Epidermal melanocyte (primary cell): Measurements from ENCODE around the gene TMCC3.
"Not testable (repeated sequence)": the region's sequence is repeated elsewhere in the genome, so short reads cannot be mapped to it uniquely, and the experiment has no call there.

Source experiments
- DNase-seq: peaks from one replicate; pipeline ENCODE4 v3.0.0; 2011; ENCODE audit warnings: low spot score; ENCODE audit not compliant: insufficient read length

TMCC3 gene

GRCh38 chr12:94636462-94637085, 13.8 kb downstream of the TMCC3 start:
- DNase-seq = no peak

DNA sequence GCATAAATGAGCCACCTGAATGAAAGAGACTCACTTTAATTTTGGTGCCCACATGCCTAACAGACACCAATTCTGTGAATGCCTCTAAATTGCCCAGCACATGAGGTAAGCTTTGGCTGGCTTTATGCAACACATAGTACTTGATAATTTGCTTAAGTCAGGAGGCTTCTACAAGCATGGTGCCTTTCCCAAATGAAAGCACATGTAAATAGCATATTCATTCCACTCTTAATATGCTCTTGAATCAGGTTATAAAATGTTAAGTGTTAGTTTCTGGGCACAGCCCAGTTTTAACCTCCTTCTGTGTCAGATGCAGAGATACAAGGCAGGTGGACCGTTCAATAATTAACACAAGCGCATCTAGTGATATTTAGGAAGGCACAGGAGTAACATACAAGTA, 15.6 kb downstream of the TMCC3 start:
- DNase-seq = no peak

DNA sequence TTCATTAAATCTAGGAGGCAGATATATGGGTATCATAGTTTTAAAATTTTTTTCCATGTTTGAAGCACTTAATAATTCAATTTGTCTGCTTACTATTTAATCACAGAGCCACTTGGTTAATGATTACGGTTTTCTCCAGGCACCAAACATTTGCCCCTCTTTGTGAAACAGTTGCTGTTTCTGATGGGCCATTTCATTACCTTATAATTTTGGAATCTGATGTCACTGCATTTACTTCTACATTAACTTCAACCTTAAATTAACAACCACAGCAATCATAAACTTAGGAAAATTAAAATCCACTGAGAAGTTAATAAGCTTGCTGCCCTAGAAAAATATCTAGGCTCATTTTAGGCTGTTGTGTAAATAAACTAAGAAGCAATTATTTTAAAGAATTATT, 17.0 kb downstream of the TMCC3 start:
- DNase-seq = no peak

DNA sequence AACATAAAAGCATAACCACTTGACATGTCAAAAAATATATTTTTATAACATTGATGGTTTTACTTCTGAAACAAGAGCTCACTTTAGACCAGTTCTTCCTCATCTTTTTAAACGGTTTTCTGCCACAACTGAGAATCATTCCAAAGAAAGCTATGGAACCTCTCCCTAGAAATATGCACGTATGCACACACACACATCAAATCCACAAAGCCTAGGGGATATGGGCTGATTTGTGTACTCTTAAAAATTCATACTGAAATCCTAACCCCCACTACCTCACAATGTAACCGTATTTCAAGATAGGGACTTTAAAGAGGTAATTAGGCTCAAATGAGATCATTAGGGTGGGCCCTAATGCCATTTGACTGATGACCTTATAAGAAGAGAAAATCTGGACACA, 19.3 kb downstream of the TMCC3 start:
- DNase-seq = no peak

DNA sequence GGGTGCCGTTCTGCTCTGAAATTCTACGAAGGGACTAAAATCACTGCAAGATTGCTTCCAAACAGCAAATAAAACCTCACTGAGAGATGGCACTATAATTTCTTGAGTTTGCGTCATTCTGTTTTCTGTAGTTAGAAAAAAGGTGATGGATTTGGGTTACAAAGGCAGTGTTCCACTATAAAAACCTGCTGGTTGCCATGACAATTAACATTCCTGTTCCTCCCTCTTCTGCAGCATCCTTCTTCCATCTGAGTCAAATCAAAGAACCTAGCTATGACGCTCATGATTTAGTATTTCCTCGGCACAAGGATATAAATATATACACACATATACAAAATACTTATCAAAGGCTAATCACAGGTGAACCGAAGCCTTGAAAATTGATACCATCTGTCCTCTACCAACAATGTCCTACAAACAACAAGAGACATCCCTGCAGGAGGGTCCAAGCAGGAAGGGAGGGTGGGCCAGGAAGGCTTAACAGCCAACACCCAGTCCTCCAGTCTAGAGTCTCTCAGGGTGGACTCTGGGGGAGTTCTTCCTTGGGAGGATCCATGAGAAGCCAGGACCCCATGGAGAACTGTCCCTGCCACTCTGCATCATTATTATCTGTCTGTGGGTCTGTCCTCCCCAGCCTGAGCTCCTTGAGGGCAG, 21.4 kb downstream of the TMCC3 start:
- no peak for DNase-seq

- no peak for DNase-seq
These were observed 22.0 kb downstream of the TMCC3 start for GRCh38 chr12:94628369-94628768.

DNA sequence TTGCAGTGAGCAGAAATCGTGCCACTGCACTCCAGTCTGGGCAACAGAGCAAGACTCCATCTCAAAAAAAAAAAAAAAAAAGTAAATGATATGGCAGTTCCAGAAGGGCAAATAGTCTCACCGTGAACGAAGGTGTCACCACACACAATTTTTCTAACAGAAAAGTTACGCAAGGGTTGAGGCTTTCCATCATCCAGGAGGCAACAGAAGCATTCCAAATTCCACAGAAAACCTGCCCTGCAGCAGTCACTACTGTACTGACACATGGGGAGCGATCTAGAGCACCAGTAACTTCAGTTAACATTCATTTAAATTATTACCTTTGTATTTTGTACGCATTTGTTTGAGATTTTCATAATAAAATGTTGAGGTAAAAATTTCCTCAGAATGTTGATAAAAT, 24.8 kb downstream of the TMCC3 start:
- DNase-seq = no peak

DNA sequence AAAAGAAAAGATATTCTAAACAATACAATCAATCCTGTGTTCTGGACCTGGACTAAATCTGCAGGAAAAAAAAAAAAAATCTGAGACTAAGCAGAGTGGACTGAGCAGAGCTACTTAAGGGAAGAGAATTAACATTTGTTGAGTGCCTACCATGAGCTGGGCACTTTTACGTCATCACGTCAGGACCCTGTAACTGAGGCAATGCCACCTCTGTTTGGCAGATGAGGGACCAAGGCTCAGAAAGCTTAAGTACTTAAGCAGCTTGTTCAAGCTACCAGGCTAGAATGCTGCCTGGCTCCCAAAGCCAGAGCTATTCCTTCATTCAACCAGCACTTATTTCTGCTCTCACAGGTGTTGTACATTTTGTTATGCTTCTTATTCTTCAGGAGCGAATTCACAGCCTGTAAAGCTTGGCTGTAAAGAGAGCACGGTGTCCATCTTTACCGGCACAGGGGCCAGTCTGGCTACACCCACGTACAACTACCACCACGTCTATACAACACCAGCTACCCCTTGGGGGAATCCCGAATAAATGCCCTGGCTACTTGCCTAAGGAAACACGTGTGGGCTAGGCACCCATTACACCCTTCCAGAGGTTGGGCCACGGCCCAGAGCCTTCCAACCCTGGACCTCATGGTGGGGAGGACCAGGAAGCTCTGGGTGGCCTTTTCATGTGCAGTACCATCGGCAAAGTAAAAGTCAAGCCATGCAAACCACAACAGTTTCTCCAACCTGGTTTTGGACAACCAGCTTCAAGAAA, 27.0 kb downstream of the TMCC3 start:
- DNase-seq = no peak

DNA sequence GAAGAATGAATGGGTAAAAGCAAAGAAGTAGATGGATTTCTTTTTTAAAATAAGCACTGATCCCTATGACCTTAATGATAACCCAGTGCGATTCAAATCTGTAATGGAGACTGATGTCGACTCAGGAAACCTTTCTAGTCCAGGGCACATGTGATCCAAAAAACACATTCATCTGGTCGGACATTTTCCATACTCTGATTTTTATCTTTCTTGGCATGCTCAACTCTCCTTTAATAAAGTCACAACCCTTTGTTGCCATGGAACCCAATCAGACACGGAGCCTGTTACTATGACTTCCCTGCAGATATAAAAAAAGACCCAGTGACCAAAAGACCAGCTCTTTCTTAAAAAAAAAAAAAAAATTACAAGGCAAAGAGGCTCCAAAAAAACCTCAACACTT, 27.9 kb downstream of the TMCC3 start:
- no peak for DNase-seq

DNA sequence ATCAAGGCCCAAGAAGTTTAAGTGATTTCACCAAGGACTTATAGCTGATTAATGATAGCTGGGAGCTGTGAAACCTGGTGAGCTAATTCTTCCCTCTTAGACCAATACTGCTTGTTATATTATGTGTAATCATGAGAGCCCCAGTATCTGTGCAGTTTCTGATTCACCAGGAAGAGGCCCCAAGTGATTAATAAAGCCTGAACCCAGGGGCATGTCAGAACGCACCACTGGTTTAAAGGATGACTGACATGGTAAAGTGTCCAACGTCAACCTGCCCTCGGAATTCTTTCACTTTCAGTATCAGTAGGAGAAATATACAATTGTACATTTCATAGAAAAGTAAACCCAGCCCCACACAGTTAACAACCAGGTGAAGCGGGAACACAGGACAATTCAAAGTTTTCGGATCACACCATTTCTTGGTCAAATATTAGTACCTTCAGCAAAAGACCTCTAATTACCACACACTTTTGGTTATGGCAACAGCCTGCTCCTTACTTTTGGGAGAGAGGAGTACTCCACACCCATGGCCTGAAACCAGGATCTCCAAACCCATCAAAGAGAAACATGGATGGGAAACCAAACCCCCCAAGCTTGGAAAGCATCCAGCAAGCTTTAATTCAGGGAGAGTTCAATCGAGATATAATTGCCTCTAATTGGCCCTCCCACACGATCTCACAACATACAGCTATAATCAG, 28.5 kb downstream of the TMCC3 start:
- DNase-seq = no peak

GRCh38 chr12:94620621-94621020, 29.7 kb downstream of the TMCC3 start:
- DNase-seq = no peak

DNA sequence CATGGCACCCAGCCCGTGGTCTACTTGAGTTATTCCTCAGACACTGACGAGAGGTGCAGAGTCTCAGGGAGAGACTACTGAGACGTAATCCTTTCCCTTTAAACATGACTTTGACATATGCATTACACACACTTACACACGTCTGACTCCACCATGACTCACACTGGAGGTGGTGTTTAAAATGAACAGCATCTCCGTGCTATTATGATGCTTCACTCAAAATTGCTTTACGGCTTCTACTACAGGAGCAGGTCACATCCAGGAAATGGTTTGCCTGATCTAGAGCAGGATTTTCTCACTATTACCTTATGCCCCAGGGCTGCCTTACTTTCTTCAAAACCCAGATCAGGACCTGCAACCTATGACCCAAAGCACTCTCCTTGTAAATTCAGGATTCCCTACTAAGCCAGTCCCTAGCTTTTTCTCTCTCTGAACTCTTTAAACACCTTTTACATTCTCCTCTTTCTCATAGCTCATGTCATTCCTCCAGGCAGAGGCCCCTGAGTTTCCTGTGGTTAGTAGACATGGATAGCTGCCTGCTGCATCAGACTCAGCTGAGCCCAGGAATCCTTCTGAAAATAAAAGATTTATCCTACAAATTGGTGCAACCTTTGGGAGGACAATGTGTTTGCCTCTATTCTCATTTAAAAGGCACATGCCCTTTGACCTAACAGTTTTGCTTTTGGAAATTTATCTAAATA, 31.2 kb downstream of the TMCC3 start:
- no peak for DNase-seq

DNA sequence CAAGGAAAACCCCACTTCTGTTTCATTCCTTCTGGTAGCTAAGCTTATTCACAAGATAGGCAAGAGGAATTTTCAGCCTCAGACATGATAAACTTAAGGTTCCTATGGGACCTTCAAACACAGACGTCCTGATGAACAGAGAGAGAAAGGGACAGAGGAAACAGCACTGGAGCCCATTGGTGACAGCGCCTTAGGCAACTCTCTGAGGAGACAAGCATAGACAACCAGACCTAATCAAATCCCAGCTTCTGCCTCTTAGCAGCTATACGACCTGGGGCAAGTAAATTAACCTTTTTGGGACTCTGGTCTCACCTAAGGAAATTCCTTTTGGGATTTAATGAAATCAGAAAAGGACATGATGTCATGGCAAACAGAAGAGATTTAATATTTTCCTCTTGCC, 33.3 kb downstream of the TMCC3 start:
- no peak for DNase-seq

GRCh38 chr12:94616203-94616729, 34.1 kb downstream of the TMCC3 start:
- peak; percentile 29 for DNase-seq

DNA sequence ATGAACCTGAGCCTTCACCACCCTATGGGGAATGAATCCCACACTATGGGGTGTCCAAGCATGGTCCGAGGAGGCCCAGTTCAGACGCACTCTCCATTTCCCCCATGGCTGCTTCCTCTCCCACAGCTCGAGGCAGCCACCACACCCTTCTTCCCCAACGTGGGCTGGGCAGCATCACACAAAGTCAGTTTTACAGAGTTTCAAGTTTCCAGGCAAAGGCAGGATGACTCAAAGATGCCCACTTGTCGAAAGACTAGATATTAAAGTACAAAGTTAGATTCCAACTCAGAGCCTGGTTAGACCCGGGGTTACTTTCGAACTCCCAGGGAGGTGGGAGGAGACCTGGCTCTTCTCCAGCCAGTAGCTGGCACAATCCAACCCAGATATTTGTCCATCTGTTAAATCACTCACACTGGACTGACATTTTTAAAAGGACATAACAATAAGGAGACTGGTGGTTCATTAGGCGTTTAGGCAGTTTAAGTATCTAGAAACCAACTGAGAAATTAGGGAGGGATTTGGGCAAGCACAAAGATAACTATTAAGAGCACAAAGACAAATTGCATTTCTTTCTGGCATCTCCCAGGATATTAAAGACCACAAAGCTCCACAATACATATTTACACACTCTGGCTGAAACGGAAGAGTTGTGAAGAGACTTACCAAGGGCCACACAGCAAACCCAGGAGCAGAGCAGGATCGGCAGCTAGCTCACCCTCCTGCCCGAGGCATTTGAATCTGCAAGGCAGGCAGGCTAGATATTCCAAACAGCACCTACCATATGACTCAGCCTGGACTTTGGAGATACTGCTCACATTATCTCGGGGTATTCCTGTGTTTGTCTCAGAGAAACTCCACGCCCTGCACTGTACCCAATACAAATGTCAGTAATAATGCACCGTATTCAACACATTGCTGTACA, 34.8 kb downstream of the TMCC3 start:
- DNase-seq = peak; percentile 32

GRCh38 chr12:94614288-94614721, 36.1 kb downstream of the TMCC3 start:
- DNase-seq = no peak

DNA sequence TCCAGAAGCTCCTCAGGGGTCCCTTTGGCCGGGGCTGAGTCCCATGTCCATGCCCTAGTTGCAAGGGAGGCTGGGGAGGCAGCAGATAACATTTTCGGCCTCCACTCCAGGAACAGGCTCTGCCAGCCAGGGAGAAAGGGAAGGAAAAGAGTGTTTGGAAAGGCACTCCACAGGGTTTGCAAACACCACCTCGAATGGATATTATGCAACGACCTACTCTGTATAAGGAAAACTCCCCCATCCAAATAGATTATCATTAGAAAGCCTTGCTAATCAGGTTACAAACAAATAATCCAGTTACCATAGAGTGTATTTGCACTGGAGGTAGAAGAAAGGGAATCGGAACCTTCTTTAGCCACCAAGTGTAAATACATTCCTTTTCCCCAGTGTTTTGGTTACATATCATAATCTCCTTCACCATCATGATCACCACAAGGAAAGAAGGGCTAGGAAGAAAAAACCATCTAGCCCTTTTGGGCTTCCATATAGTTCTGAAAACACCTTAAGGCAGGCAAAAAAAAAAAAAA, 40.4 kb downstream of the TMCC3 start:
- no peak for DNase-seq

GRCh38 chr12:94606810-94607209, 43.5 kb downstream of the TMCC3 start:
- not testable (repeated sequence) for DNase-seq

DNA sequence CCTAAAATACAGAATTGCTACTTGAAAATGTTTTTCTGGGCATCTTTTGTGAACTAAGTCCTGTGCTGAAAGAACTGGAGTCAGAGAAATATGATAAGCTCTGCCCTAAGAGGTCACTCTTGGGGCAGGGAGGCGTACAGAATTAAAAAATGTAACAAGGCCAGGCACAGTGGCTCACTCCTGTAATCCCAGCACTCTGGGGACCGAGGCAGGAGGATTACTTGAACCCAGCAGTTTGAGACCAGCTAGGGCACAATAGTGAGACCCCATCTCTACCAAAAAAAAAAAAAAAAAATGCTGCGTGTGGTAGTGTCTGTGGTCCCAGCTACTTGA, 46.0 kb downstream of the TMCC3 start:
- no peak for DNase-seq
